Neural cell (in vitro differentiated cells): ENCODE measurements around the gene ADRB2.

Experiments
- EZH2 ChIP-seq: fragments of 200-600, 300-800 bp; shearing (Covaris generic), sonication (generic); IDR thresholded peaks from 2 replicates; pipeline ENCODE4 v1.6.1; 2014; ENCODE audit warnings: antibody characterized with exemption, low read length, borderline replicate concordance, mild to moderate bottlenecking; ENCODE audit not compliant: insufficient read depth, poor library complexity, severe bottlenecking
- TAF1 ChIP-seq: IDR thresholded peaks from 2 replicates; pipeline ENCODE4 v1.6.1; 2012; ENCODE audit warnings: low read depth
- TF ChIP-seq, protein P1 (sequence below): fragments of 450-650 bp; IDR thresholded peaks from 2 replicates; pipeline ENCODE4 v1.5.1; 2014; ENCODE audit warnings: antibody characterized with exemption, mild to moderate bottlenecking, moderate library complexity; ENCODE audit not compliant: poor library complexity, severe bottlenecking

DNA sequence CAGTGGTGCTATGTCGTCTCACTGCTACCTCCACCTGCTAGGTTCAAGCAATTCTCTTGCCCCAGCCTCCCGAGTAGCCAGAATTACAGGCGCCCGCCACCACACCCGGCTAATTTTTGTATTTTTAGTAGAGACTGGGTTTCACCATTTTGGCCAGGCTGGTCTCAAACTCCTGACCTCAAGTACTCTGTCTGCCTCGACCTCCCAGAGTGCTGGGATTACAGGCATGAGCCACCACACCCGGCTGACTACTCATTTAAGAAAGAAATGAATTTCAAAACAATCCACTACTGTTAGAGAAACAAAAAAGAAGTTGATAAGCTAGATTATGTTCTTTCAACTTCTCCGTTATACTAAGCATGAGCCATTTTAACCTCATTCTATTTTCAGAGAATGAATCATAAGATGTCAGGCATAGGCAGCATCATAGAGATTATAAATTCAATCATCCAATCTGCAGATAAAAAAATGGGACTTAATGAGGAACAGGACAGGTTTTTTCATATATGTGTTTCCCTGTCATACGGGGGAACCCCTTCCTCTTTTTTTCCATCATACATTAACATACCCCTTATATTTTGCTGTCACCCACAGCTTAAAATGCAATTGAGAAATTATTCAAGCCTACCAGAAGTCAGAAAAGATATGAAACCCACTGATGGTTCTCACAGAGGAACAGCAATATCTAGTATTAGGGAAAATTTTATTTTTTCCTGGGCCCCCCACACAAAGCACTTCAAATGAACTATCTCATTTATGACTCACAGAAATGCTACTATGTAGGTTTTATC is 26.5 kb upstream of the ADRB2 start:
- TF ChIP-seq, protein P1, sequence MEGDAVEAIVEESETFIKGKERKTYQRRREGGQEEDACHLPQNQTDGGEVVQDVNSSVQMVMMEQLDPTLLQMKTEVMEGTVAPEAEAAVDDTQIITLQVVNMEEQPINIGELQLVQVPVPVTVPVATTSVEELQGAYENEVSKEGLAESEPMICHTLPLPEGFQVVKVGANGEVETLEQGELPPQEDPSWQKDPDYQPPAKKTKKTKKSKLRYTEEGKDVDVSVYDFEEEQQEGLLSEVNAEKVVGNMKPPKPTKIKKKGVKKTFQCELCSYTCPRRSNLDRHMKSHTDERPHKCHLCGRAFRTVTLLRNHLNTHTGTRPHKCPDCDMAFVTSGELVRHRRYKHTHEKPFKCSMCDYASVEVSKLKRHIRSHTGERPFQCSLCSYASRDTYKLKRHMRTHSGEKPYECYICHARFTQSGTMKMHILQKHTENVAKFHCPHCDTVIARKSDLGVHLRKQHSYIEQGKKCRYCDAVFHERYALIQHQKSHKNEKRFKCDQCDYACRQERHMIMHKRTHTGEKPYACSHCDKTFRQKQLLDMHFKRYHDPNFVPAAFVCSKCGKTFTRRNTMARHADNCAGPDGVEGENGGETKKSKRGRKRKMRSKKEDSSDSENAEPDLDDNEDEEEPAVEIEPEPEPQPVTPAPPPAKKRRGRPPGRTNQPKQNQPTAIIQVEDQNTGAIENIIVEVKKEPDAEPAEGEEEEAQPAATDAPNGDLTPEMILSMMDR, result no peak
- TF ChIP-seq EZH2 (no peak), TAF1 (no peak)
